GM19239 (cell line): ENCODE results near the gene JPH4.

Source experiments
- DNase-seq: peaks from one replicate; pipeline ENCODE4 v3.0.0; 2011; ENCODE audit warnings: low spot score; ENCODE audit not compliant: insufficient read length
- FAIRE-seq: peaks from 2 replicates; lab custom pipeline; 2011; peaks lifted over from hg19 to GRCh38; lab: Jason Lieb, UNC

Gene JPH4

DNA sequence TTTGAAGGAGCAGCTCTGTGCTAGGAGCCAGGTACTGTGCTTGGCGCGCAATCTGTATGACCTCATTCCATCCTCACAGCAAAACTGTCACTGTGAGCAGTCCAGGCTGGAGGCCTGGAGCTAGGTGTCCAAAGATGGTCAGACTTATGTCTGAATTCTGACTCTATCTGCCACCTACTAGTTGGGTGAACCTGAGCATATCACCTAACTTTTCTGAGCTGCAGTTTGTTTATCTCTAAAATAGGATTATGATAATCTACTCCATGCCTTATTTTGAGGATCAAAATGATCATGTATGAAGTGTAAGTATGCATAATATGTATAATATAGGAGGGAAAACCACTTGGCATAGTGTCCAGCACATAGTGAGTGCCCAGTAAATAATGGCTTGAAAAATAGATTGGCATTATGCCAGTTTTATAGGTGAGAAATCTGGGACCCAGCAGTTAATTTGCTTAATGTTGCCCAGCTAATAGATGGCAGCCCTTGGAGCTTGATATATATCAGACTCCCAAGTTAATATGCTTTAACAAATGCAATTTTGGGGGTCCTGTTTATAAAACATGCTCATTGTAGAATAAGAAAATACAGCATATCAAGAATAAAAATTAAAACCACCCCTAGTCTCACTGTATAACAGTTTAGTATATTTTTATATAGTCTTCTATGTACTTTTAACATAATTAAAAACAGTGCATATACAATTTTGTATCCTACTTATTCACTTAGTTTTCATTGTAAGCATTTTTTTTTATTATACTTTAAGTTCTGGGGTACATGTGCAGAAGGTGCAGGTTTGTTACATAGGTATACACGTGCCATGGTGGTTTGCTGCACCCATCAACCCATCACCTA lies 4.5 kb upstream of the JPH4 start:
- no peak for DNase-seq
- FAIRE-seq = no peak

DNA sequence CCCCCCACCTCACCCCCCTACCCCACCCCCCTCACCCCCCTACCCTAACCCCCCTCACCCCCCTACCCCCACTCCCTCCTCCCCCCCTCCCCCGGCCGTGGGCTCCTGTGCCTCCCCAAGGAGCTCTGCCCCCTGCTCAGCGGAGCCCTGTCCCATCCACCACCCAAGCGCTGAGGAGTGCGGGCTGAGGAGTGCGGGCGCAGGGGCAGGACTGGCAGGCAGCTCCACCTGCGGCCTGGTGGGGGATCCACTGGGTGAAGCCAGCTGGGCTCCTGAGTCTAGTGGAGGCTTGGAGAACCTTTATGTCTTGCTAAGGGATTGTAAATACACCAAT lies 2.3 kb upstream of the JPH4 start:
- no peak for FAIRE-seq
- no peak for DNase-seq

DNA sequence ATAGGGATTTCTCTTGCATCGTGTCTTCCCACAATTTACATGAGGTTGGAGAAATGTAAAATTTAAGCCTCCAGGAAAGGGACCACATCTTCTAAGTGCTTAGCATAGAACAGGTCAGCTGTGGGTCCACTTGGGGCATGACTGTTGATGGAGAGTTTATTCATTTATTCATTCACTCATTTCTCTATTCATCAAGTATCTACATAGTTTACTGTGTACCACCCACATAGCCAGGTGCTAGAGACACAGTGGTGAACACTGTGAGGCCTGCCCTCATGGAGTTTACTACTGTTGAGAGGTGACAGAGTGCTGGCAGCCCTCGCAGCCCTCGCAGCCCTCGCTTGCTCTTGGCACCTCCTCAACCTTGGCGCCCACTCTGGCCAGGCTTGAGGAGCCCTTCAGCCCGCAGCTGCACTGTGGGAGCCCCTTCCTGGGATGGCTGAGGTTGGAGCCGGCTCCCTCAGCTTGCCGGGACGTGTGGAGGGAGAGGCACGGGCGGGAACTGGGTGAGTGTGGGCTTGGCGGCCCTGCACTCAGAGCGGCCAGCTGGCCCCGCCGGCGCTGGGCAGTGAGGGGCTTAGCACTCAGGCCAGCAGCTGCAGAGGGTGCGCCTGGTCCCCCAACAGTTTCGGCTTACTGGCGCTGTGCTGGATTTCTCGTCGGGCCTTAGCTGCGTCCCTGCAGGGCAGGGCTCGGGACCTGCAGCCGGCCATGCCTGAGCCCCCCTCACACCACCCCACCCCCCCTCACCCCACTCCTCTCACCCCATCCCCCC lies 1.7 kb upstream of the JPH4 start:
- no peak for FAIRE-seq

DNA sequence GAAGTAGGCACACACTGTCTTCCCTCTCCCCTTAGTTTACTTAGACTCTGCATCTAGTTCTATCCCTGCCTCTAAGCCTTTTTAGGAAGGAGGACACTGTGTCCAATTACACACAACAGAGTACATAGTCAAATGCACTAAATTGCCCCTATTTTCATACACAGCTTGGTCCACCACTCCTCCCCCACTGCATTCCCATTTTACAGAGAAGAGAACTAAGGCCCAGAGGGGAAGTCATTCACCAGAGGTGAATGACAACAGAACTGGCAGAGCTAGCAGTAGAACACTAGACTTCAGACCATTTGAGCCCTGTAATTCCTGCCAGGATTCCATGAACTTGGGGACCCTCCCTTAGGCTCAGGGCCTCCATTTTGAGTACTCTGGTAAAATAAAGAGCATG lies 1.1 kb upstream of the JPH4 start:
- DNase-seq (no peak), FAIRE-seq (no peak)

More for the DNA sequence above, 1.7 kb upstream of the JPH4 start:
- DNase-seq = no peak

DNA sequence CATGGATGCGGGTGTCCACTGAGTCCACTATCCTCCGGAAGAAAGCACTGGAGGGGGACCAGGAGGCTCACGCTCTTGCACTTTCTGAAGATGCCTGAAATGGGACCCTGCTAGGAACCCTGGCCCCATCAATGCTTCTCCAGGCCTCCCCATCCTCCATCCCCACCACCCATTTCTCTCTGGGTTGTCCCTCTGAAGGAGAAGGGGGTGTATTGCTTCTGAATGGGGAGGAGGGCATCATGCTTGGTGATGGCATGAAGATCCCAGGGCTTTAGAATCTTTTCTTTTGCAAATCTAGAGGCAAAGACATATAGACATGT lies 681 bp upstream of the JPH4 start:
- DNase-seq (no peak), FAIRE-seq (no peak)

DNA sequence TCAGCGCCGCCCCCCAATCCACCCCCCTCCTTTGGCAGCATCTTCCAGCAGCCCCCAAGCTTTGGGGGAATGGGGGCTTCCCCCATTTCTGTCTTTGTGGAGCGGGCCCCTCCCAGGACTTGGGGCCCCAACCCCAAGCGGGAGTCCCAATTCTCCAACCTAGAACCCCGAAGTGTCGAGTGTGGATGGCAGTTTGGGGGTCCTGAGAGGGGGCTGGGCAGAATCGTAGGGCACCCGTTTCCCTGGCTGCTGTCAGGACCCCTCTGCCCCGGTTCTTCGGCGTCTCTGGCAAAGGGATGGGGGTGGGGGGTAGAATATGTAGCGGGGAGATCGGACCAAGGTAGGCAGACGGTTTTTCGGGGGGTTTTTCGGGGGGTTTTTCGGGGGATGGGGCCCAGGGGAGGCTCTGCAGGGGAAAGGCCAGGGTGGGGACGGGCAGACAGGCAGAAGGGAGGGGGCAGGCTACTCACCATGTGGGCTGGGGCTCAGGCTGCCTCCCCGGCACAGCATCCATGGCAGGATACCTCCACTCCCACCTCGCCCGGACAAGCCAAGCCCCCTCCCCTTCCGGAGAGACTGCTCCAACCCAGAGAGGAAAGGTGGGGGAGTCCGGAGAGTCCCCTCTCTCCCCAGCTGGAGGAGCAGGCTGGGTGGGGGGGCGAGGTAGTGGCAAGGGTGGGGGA lies 739 bp downstream of the JPH4 start:
- DNase-seq = no peak
- FAIRE-seq = no peak

DNA sequence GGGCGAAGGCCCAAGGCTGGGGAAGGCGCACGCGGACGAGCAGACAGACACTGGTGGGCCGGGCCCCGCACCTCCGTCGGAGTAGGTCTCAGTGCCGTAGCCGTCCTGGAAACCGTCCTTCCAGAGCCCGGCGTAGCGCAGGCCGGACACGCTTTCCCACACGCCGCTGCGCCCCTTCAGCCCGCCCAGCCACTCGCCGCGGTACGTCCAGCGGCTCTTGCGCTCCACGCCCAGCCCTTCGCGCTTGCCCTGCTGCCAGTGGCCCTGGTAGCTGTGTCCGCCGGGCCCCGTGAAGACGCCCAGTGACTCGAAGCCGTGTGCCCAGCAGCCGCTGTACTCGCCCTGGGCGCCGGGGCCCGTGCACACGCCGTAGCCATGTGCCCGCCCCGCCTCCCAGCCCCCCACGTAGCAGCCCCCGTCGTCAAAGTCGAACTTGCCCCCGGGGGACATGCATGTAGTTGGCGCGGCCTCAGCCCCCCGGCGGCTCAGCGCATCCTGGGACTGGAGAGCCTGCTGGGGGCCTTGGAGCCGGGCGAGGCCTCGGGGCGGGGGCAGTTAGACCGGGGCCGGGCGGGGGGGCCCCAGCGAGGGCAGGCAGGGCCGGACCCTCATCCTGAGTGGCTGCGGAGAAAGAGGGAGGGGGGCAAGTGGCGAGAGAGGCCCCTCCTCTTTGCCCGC lies 1.4 kb downstream of the JPH4 start:
- no peak for FAIRE-seq
- no peak for DNase-seq

DNA sequence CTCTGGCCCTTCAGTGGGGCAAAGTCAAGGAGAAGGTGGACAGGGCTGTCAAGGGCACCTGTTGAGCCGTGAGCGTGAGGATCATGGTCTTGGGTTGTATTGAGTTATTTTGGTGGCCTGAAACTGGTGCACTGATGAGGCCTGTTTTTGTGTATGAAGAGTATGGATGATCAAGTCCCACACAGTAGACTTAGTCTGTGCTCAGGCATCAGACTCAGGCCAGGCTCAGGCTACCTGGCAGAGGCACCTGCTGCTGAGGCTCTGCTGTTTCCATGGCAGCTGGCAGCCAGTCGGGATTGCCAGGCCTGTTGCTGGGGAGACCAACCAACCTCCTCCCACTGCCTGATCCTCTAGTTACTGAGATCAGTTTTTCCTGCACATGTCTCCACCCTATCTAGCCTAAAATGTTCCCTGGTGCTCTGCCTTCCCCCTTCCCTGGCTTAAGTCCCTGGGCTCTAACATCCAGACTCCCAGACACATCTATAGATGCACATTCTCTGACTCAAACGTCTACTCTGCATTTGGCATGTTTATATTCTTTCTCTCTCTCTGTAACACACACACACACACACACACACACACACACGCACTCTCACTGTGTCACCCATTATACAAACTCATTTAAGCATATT lies 5.1 kb downstream of the JPH4 start:
- no peak for DNase-seq
- FAIRE-seq = no peak

DNA sequence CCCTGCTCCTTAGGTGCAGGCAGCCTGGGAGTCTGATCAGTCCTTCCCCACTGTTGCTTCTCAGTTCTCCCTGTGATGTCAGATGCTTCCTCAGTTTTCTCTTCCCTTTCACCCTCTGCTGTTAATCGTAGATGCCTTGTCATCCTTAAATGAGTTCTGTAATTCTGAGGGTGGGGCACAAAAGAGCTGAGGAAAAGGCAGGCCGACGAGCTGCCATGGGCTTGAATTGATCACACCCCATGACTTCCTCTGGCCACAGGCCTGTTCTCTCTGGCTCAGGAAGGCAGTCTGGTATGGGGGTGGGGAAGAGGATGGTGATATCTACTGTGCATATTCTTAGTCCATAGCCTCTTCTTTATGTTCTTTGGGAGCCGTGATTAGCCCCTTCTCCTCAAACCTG lies 5.8 kb downstream of the JPH4 start:
- DNase-seq (no peak), FAIRE-seq (no peak)

DNA sequence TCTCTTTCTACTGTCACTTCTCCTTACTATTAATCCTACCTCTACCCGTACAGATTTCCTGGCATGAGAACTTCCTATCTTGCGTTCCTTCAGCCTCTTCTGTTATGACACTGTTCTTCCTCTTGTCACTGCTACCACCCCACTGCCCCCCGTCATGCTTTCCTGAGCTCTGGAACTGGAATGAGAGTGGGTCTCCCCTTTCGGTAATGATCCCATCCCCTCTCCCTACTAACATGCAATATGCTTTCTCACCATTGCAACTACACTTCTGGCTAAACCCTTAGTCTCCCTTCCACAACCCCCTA lies 6.1 kb downstream of the JPH4 start:
- FAIRE-seq (no peak), DNase-seq (no peak)

DNA sequence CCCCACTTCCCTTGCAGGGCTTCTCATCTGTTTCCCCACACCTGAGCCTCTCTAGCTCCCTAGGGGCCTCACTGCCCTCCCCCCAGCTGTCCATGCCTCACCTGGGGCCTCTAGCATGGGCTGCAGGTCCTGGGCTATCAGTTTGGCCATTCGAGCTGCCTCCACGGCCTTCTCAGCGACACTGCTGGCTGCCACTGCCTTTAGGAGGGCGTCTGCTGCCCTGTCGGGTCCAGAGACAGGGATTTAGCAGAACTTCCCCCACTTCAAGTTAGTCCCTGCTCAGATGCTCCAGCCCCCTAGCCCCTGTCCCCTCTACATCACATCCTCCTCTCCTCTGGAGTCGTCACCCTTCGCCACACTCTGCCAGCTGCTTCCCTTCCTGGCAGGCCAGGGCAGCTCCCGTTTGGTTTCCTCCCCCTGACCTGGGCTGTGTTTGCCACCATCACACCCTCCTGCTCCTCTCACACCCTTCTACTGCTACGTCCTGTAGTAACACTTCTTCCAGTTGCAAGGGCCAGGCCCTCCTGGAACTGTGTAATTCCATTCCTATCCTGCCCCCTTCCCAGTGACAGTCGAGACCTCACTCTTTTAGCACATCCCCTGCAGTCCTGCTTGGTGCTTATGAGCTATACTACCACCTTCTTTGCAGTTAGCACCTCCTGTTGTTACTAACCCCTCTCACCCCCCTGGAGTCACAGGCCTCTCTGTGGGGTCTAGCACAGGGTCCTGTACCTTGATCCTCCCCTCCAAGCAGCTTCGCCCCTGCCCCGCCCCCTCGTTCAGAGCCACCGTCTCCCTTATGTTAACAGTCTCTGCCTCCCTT lies 6.7 kb downstream of the JPH4 start:
- FAIRE-seq = no peak
- no peak for DNase-seq

DNA sequence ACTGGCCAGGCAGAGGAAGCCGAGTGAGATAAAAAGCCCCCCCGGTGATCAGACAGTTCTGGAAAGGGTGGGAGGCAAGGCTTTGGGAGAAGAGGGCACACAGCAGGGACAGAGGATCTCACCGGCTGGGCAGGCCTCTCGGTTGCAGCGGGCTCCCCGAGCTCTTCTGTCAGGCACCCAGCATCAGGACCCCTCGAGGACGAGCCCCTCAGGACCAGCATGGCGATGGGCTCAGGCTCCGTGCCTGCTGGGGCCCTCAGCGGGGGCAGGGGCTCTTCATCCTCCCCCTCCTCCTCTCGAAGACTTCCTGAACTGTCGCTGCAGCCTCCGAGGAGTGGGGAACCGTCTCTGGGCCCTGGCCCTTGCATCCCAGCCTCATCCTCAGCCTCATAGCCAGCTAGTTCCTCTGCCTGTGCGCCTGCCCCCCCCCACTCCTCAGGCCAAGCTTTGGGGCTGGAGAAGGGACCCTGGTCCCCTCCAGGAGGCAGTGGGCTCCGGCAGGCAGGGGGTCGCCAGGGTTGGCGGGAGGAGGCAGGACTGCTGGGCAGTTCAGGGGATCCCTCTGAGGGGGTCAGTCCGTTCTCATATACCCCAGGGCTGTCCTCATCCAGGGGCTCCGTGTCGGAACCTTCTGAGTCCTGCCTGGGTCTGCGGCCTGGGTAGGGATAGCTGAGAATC lies 7.6 kb downstream of the JPH4 start:
- no peak for FAIRE-seq
- no peak for DNase-seq

DNA sequence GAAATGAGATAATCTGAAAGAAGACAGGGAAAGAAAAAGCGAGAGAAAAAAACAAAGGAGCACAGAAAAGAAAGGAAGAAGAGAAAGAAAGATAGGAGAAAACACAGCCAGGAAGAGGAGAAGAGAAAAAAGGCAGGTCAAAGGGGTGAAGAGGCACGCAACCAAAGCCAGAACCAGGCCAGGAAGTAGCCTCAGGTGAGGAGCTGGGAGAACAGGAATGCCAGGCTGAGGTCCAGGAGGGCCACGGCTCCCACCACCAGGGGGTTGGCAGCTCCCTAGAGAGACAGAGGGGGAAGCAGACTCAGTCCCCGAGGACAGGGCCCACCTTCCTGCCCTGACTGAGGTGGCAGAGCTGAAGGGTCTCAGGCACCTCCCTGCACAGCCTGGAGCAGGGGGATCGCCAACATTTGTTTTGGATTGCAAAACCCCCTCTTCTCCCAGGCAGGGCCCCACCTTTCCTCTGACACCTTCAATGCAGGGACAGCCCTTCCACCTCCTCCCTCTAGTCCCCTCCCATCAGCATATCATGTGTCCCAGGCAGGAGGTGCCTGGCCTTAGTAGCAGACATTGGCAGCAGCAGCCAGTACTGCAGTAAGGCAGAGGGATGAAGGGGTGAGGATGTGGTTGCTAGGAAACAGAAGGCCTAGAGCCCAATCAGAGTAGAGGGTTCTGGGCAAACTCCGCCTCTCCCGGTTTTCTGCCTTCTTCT lies 9.0 kb downstream of the JPH4 start:
- FAIRE-seq = no peak
- DNase-seq = no peak

DNA sequence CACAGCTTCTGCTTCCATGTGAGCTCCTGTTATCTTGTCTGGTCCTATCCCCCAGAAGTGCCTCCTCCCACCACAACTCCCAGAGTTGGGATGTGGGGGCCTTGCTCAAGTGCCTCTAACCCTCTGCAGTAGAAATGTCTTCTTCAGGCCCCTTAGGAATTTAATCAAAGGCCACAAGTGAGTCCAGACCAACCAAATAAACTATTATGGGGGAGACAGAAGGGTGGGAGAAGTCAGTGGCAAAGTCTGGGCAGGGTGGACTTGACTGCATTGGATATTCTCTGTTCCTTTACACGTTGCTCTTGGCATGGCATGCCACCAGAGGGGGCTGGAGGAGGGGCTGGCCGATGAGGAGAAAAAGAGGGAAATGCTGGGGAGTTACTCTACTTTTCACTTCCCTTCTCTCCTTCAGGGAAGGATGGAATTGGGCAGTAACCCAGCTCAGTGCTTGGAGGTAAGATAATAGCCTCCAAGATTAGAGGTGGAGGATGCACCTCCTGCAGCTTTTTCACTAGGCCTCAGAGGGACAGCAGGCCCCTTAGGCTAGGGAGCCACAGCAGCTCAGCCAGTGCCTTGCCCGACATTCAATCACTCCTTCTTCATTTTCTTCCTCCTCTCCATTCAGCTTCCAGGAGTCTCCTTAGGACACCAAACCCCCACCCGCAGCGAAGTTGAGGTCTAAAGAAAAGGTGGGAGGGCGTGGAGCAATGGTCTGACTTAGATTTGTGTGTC lies 9.8 kb downstream of the JPH4 start:
- no peak for DNase-seq
- peak; percentile 68 for FAIRE-seq

DNA sequence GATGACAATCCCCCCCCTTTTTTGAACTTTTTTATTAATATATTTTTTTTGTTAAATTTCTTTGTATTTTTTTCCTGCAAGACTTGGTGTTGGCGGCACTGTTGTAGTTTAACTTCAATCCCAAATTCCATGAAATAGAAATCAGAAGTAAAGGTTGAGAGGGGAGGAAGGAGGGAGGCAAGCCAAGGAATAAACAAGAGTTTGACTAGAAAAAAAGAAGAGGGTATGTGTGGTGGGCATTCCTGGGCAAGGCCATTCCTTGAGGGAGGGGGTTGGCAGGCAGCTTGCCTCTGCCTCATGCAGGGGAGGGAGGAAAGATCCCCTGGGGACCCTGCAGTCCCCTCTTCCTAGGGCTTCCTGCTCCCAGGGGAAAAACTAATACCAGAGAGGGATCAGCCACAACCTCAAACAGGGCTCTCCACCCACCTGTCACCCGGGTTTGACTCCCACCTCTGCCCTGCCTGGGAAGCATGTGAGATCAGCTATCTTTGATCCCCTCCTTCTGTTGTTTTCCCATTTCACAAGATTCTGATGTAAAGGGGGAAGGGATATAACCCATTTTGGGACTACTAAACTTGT lies 10.5 kb downstream of the JPH4 start:
- DNase-seq (no peak), FAIRE-seq (no peak)

DNA sequence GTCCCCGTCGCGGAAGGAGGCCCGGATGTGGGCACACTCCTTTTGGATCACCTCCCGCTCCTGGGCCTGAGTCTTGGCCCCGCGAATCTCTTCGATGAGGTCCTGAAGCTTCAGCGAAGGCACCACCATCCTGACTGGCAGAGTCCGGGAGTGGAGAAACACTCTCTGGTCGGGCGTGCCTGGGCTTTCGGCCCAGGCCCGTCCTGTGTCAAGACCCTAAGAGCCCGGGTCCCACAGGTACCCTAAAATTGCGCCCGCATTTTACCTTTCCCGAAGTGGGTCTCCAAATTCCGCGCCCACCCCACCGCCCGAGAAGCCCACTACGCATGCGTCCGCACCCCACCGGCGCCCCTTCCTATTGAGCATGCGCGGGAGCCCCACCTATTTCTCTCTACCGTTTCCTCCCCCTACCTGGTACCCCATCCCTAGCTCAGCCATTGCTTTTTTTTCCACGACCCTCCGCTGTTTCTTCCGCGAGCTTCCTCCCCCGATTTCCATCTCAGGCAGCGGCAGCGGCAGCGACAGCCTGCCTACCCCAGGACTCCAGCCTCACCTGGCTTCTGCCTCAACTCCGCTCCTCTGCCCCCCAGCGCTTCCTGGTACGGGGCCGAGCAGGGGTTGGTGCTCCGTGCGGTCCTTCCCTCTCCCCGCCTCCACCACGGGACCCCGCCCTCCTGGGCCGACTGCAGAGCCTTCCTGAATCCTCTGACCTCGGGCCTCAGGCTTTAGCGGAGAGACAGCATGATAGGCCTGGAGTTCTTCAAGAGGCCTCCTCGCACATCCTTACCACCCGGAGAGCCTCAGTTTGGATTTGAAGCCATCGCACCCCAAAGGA lies 11.2 kb downstream of the JPH4 start, which contains the start of gene AP1G2:
Gene AP1G2, minus strand, starts transcription at position 606 of the 835 bp plus-strand sequence. Its CDS starts 477 bp downstream, at position 129.
- DNase-seq = peak; percentile 81
- FAIRE-seq = peak; percentile 85
